K562 (cell line): Measurements from ENCODE around the gene CADM2. TPM values are rescaled to one million over a fixed set of nuclear protein-coding genes. Genes with fewer than 3 reads are reported as not detected.

ENCODE experiments used
- FOXK1 ChIP-seq: sonication (generic); formaldehyde crosslinking; IDR thresholded peaks from 2 replicates; pipeline ENCODE4 v1.8.0; 2022; ENCODE audit warnings: missing genetic modification reagents, mild to moderate bottlenecking, borderline replicate concordance
- MYC ChIP-seq, 2 experiments: fragments of 250-450 bp in 1 of 2; sonication (Bioruptor Pico) in 1 of 2; IDR thresholded peaks; 2 replicates each; pipeline versions ENCODE4 v1.5.1 to v1.6.1; 2012 to 2021; ENCODE audit warnings: low read depth in 2 of 2, borderline replicate concordance in 1 of 2, improper control_type of control experiment in 1 of 2, low read length in 1 of 2, mild to moderate bottlenecking in 1 of 2, moderate library complexity in 1 of 2
- NR2C2 ChIP-seq, 2 experiments: fragments of 200-800 bp in 1 of 2; sonication (Bioruptor generic) in 1 of 2; sonication (generic) in 1 of 2; formaldehyde crosslinking in 1 of 2; IDR thresholded peaks; 2 replicates each; pipeline versions ENCODE4 v1.6.1 to v1.8.0; 2016 to 2022; ENCODE audit warnings: mild to moderate bottlenecking in 1 of 2, missing compliant biosample characterization in 1 of 2, missing genetic modification characterization in 1 of 2, missing genetic modification reagents in 1 of 2
- polyA plus RNA-seq, 8 experiments: library from polyadenylated mRNA; depleted of rRNA in 4 of 8; stranded (reverse) in 5 of 8; unstranded in 3 of 8; fragments of >200 nt; fragmentation: Nextera tagmentation in 2 of 8; fragmentation: Illumina TruSeq in 1 of 8; extraction: Ambion mirVana in 2 of 8; extraction: Trizol in 1 of 8; gene quantifications; 2 replicates each; pipeline versions ENCODE4 v1.2.1 to v1.2.3, GENCODE V29; 2011 to 2014; ENCODE audit warnings: inconsistent platforms in 1 of 8, missing spikeins in 1 of 8
- total RNA-seq, 7 experiments: library from RNA; depleted of rRNA in 6 of 7; stranded (reverse); fragments of >200 nt in 6 of 7; fragmentation: Illumina TruSeq in 2 of 7; extraction: Trizol in 2 of 7; gene quantifications; 2 replicates each; pipeline versions ENCODE4 v1.2.1 to v1.2.3, GENCODE V29; 2011 to 2021; ENCODE audit warnings: low replicate concordance in 1 of 7
- TF ChIP-seq, protein P1 (sequence below): sonication (generic); formaldehyde crosslinking; IDR thresholded peaks from 2 replicates; pipeline ENCODE4 v1.8.1; 2023; ENCODE audit warnings: missing genetic modification reagents, mild to moderate bottlenecking, borderline replicate concordance
- TF ChIP-seq, protein P2 (sequence below): fragments of 250-450 bp; sonication (Bioruptor Pico); IDR thresholded peaks from 2 replicates; pipeline ENCODE4 v1.8.0; 2022; ENCODE audit warnings: moderate library complexity, mild to moderate bottlenecking, inconsistent platforms

CADM2 gene
- total and polyA plus RNA-seq, 9 of the 15 experiments (the other 6 are each of a cell fraction or from before 2014, with no cell fraction given): 0.11 to 3.2 (median 0.95) TPM

DNA sequence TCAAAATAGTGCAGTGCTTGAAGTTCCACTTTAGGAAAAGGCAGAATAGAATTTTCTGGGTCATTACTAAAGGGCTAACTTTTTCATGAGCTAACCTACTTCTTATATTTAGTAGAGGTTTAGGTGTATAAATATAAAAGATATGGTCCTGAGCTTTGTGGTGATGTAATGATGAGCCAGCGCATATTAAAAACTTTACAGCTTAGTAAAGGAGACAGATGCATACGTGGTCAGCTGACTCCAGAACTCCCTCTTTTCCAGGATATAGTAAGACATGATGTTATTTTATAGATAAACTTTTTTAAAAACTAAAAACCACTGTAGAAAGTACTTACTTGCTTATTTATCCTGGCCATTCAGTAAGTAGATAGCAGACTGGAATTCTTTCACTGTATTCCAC, 895.0 kb downstream of the CADM2 start (continued):
- TF ChIP-seq, protein P1, sequence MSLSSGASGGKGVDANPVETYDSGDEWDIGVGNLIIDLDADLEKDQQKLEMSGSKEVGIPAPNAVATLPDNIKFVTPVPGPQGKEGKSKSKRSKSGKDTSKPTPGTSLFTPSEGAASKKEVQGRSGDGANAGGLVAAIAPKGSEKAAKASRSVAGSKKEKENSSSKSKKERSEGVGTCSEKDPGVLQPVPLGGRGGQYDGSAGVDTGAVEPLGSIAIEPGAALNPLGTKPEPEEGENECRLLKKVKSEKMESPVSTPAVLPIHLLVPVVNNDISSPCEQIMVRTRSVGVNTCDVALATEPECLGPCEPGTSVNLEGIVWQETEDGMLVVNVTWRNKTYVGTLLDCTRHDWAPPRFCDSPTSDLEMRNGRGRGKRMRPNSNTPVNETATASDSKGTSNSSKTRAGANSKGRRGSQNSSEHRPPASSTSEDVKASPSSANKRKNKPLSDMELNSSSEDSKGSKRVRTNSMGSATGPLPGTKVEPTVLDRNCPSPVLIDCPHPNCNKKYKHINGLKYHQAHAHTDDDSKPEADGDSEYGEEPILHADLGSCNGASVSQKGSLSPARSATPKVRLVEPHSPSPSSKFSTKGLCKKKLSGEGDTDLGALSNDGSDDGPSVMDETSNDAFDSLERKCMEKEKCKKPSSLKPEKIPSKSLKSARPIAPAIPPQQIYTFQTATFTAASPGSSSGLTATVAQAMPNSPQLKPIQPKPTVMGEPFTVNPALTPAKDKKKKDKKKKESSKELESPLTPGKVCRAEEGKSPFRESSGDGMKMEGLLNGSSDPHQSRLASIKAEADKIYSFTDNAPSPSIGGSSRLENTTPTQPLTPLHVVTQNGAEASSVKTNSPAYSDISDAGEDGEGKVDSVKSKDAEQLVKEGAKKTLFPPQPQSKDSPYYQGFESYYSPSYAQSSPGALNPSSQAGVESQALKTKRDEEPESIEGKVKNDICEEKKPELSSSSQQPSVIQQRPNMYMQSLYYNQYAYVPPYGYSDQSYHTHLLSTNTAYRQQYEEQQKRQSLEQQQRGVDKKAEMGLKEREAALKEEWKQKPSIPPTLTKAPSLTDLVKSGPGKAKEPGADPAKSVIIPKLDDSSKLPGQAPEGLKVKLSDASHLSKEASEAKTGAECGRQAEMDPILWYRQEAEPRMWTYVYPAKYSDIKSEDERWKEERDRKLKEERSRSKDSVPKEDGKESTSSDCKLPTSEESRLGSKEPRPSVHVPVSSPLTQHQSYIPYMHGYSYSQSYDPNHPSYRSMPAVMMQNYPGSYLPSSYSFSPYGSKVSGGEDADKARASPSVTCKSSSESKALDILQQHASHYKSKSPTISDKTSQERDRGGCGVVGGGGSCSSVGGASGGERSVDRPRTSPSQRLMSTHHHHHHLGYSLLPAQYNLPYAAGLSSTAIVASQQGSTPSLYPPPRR (CRISPR knock-in tag): no peak
- TF ChIP-seq, protein P2, sequence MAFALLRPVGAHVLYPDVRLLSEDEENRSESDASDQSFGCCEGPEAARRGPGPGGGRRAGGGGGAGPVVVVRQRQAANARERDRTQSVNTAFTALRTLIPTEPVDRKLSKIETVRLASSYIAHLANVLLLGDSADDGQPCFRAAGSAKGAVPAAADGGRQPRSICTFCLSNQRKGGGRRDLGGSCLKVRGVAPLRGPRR (CRISPR knock-in tag): no peak
- TF ChIP-seq NR2C2 (CRISPR knock-in tag; IDR thresholded peaks at IDR 0.05) (no peak), NR2C2 (tag; IDR thresholded peaks at IDR 0.05) (no peak), MYC (IDR thresholded peaks at IDR 0.05; ENCODE audit: low read depth, low read length) (no peak), MYC (CRISPR knock-in tag; IDR thresholded peaks at IDR 0.05; ENCODE audit: borderline replicate concordance, low read depth) (no peak), FOXK1 (CRISPR knock-in tag) (no peak)
